GM18505 (cell line): Measurements from ENCODE around the gene OR5AU1.

Experiments
- ATAC-seq: cut with Tn5 transposase; IDR thresholded peaks from one replicate; pipeline ENCODE4 v1.9.1; 2021; ENCODE audit not compliant: unreplicated experiment
- POLR2A ChIP-seq: IDR thresholded peaks from 4 replicates; pipeline ENCODE4 v1.6.1; 2011; ENCODE audit warnings: borderline replicate concordance; ENCODE audit not compliant: insufficient read depth, insufficient read length; ENCODE audit errors: extremely low read depth

The OR5AU1 gene

GRCh38 chr14:21155963-21156362, at the start of gene OR5AU1:
TSS of gene OR5AU1 (minus strand) at chr14:21156063. CDS start at chr14:21155872, 191 bp downstream.
- ATAC-seq = no peak
- TF ChIP-seq POLR2A = no peak

GRCh38 chr14:21205026-21205677, 49.3 kb upstream of the OR5AU1 start:
- peak; percentile 5 for TF ChIP-seq POLR2A
- no peak for ATAC-seq

GRCh38 chr14:21204167-21205025, 48.5 kb upstream of the OR5AU1 start:
- no peak for ATAC-seq
- peak; percentile 9 for TF ChIP-seq POLR2A

GRCh38 chr14:21203470-21204166, 47.8 kb upstream of the OR5AU1 start:
- no peak for ATAC-seq
- TF ChIP-seq POLR2A = peak; percentile 50

GRCh38 chr14:21202463-21203358, 46.8 kb upstream of the OR5AU1 start:
- ATAC-seq = no peak
- TF ChIP-seq POLR2A = no peak

- ATAC-seq = no peak
- no peak for TF ChIP-seq POLR2A
Observed at GRCh38 chr14:21201732-21202462, 46.0 kb upstream of the OR5AU1 start.

- TF ChIP-seq POLR2A = no peak
- ATAC-seq = no peak
Observed at GRCh38 chr14:21200752-21201461, 45.0 kb upstream of the OR5AU1 start.

- no peak for ATAC-seq
- peak; percentile 10 for TF ChIP-seq POLR2A
Observed at GRCh38 chr14:21199611-21200560, 44.0 kb upstream of the OR5AU1 start.

- no peak for TF ChIP-seq POLR2A
- no peak for ATAC-seq
Observed at GRCh38 chr14:21197418-21198205, 41.7 kb upstream of the OR5AU1 start.

GRCh38 chr14:21194597-21194996, 38.7 kb upstream of the OR5AU1 start:
- no peak for ATAC-seq
- TF ChIP-seq POLR2A = no peak
